B cell (primary cell): ENCODE data around the gene TAF1C. TPM values are rescaled to one million over a fixed set of nuclear protein-coding genes. Genes with fewer than 3 reads are reported as not detected.

Experiments
- ATAC-seq: fragments of 200-7000 bp; cut with Tn5 transposase; one replicate; pipeline ENCODE4 v1.10.0; 2021; ENCODE audit warnings: low read depth, mild to moderate bottlenecking, moderate number of reproducible peaks, moderate library complexity
- CTCF ChIA-PET: fragments of 350-600 bp; sonication (Branson Sonifier 250); formaldehyde crosslinking; loops from one replicate; lab custom pipeline; 2021; ENCODE audit warnings: antibody characterized with exemption, inconsistent platforms; lab: Charles Lee
- POLR2A ChIA-PET: fragments of 350-600 bp; sonication (Branson Sonifier 250); formaldehyde crosslinking; loops from one replicate; lab custom pipeline; 2021; ENCODE audit warnings: antibody characterized with exemption; lab: Charles Lee
- DNase-seq: peaks from one replicate; pipeline ENCODE4 v3.0.0; 2013
- H2AFZ ChIP-seq: 2 replicates; pipeline ENCODE4 v1.6.1; 2012; ENCODE audit warnings: mild to moderate bottlenecking, low read depth, low read length; ENCODE audit not compliant: insufficient read depth, poor library complexity, severe bottlenecking
- H3K27ac ChIP-seq, 2 donors: 1 replicate in 1 of 2; 2 replicates in 1 of 2; pipeline ENCODE4 v1.5.1; 2012 to 2013; ENCODE audit warnings: low read length in 2 of 2, mild to moderate bottlenecking in 2 of 2, moderate library complexity in 1 of 2
- H3K27me3 ChIP-seq, 4 experiments: fragments of 200-600 bp in 1 of 4; sonication (generic) in 1 of 4; replicated peaks in 1 of 4; 1 replicate in 2 of 4; 2 replicates in 2 of 4; pipeline versions ENCODE4 v1.6.1 to v1.7.0; 2013 to 2016; ENCODE audit warnings: low read length in 3 of 4, mild to moderate bottlenecking in 2 of 4, mixed read lengths in 1 of 4, moderate library complexity in 1 of 4; ENCODE audit not compliant: insufficient read depth in 4 of 4, control insufficient read depth in 3 of 4; ENCODE audit errors: control extremely low read depth in 1 of 4
- H3K36me3 ChIP-seq, 2 experiments: replicated peaks in 1 of 2; 1 replicate in 1 of 2; 2 replicates in 1 of 2; pipeline versions ENCODE4 v1.6.1 to v1.7.1; 2013; ENCODE audit warnings: low read length in 1 of 2; ENCODE audit not compliant: insufficient read depth in 2 of 2, control insufficient read depth in 1 of 2; ENCODE audit errors: control extremely low read depth in 1 of 2, extremely low read depth in 1 of 2
- H3K4me1 ChIP-seq, 2 donors: fragments of 200-600 bp in 1 of 2; sonication (generic) in 1 of 2; 1 replicate in 1 of 2; 2 replicates in 1 of 2; pipeline versions ENCODE4 v1.5.1 to v1.6.1; 2013 to 2017; ENCODE audit warnings: low read length in 2 of 2; ENCODE audit not compliant: control insufficient read depth in 2 of 2, insufficient read depth in 2 of 2
- H3K4me2 ChIP-seq: replicated peaks from 2 replicates; pipeline ENCODE3; 2012; ENCODE audit warnings: mild to moderate bottlenecking, low read depth, low read length; ENCODE audit not compliant: poor library complexity, severe bottlenecking
- H3K4me3 ChIP-seq, 5 experiments: fragments of 200-600 bp in 1 of 5; sonication (generic) in 1 of 5; 1 replicate in 3 of 5; 2 replicates in 2 of 5; pipeline versions ENCODE4 v1.5.1 to v1.7.0; 2011 to 2016; ENCODE audit warnings: low read length in 4 of 5, mild to moderate bottlenecking in 4 of 5, low read depth in 2 of 5, control low read depth in 1 of 5, moderate library complexity in 1 of 5; ENCODE audit not compliant: insufficient read depth in 1 of 5; ENCODE audit errors: control extremely low read depth in 1 of 5, extremely low read depth in 1 of 5
- H3K79me2 ChIP-seq: fragments of 200-600 bp; sonication (generic); one replicate; pipeline ENCODE4 v1.6.0; 2016; ENCODE audit warnings: low read length; ENCODE audit not compliant: control insufficient read depth, insufficient read depth
- H3K9ac ChIP-seq: fragments of 200-600 bp; sonication (generic); 2 replicates; pipeline ENCODE4 v1.6.1; 2017; ENCODE audit warnings: mild to moderate bottlenecking, low read length, moderate library complexity
- H3K9me3 ChIP-seq, 3 donors: one replicate each; pipeline versions ENCODE4 v1.6.1 to v1.7.1; 2013; ENCODE audit warnings: low read length in 2 of 3; ENCODE audit not compliant: control insufficient read depth in 2 of 3, insufficient read depth in 1 of 3; ENCODE audit errors: control extremely low read depth in 1 of 3
- H4K20me1 ChIP-seq: 2 replicates; pipeline ENCODE4 v1.6.0; 2012; ENCODE audit warnings: mild to moderate bottlenecking, low read length; ENCODE audit not compliant: insufficient read depth, control insufficient read depth, poor library complexity, severe bottlenecking
- H3K27ac Mint-ChIP-seq: one replicate; pipeline ENCODE4 v1.8.0; 2021; ENCODE audit warnings: mixed read lengths
- H3K27me3 Mint-ChIP-seq: one replicate; pipeline ENCODE4 v1.8.0; 2021; ENCODE audit warnings: mixed read lengths
- H3K4me1 Mint-ChIP-seq: one replicate; pipeline ENCODE4 v1.8.0; 2021; ENCODE audit warnings: mixed read lengths
- H3K4me3 Mint-ChIP-seq: one replicate; pipeline ENCODE4 v1.8.0; 2021; ENCODE audit warnings: mixed read lengths
- H3K9me3 Mint-ChIP-seq: one replicate; pipeline ENCODE4 v1.8.0; 2022; ENCODE audit warnings: mixed read lengths; ENCODE audit not compliant: insufficient read depth
- EZH2 ChIP-seq: IDR thresholded peaks from 2 replicates; pipeline ENCODE4 v1.6.1; 2012; ENCODE audit warnings: borderline replicate concordance, low read depth, mild to moderate bottlenecking, moderate library complexity, low read length; ENCODE audit not compliant: insufficient read depth, poor library complexity, severe bottlenecking
- WGBS: methylation state at CpG from one replicate; pipeline ENCODE4 v1.1.5; 2013; ENCODE audit warnings: missing lambda C conversion rate; ENCODE audit not compliant: insufficient coverage; 5-methylcytosine and 5-hydroxymethylcytosine counted together
- intact Hi-C: fragments of 100-400 bp; cut with micrococcal nuclease; formaldehyde crosslinking; loops from one replicate; pipeline ENCODE4 v1.10.0; 2022
- polyA plus RNA-seq: library from polyadenylated mRNA; depleted of rRNA; stranded (reverse); fragments of >200 nt; gene quantifications from 2 replicates; pipeline ENCODE4 v1.2.3, GENCODE V29; 2012
- total RNA-seq, 2 donors: library from RNA; stranded (reverse); fragments of 120-200 nt in 1 of 2; gene quantifications; 1 replicate in 1 of 2; 2 replicates in 1 of 2; pipeline versions ENCODE4 v1.2.3 to v1.2.4, GENCODE V29; 2013 to 2022
- TF ChIP-seq, protein P1 (sequence below): fragments of 200-600 bp; IDR thresholded peaks from one replicate; pipeline ENCODE4 v1.8.0; 2022; ENCODE audit warnings: antibody characterized with exemption, mild to moderate bottlenecking

The TAF1C gene
- total and polyA plus RNA-seq, 2 donors (not counting 1 experiment from before 2014, with no cell fraction given): 115 to 125 TPM

DNA sequence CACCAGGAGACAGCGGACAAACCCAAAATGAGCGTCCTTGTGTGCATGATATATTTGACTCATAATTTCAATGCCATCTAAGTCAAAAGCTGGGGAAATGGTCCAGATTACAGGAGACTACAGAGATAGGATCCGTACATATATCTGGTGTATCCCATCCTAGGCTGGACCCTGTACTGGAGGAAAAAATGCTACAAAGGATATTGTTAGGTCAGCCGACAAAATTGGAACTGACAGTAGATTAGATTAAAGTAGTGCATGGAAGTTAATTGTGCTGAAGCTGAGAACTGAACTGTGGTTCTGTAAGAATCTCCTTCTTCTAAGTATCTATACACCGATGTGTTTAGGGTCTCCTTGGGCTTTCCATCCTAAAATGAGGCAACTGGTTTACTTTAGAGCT lies 28.7 kb upstream of the TAF1C start:
- ChIA-PET POLR2A (no interaction called here), CTCF (no interaction called here)
- 94% methylated on average over 2 of the region's 5 CpGs for WGBS
- Histone ChIP-seq H3K27ac (no peak overlapping the region), H3K9me3 (no peaks in the 10 kb centered on the region), H4K20me1 (no peaks in the 10 kb centered on the region), H3K79me2 (no peaks in the 10 kb centered on the region), H3K4me3 (no peak overlapping the region), H3K36me3 (no peaks in the 10 kb centered on the region), H3K27me3 (no peaks in the 10 kb centered on the region), H2AFZ (no peak overlapping the region), H3K4me1 (no peaks in the 10 kb centered on the region), H3K4me2 (no peak overlapping the region), H3K9ac (no peak overlapping the region)
- Mint-ChIP-seq H3K9me3 (no peaks in the 10 kb centered on the region), H3K4me1 (no peaks in the 10 kb centered on the region), H3K4me3 (no peak overlapping the region), H3K27ac (no peak overlapping the region), H3K27me3 (peaks cover 14% of the 10 kb centered on the region)
- ATAC-seq (no peak), DNase-seq (no peak)
- intact Hi-C loops: no loop called here
- TF ChIP-seq, protein P1, sequence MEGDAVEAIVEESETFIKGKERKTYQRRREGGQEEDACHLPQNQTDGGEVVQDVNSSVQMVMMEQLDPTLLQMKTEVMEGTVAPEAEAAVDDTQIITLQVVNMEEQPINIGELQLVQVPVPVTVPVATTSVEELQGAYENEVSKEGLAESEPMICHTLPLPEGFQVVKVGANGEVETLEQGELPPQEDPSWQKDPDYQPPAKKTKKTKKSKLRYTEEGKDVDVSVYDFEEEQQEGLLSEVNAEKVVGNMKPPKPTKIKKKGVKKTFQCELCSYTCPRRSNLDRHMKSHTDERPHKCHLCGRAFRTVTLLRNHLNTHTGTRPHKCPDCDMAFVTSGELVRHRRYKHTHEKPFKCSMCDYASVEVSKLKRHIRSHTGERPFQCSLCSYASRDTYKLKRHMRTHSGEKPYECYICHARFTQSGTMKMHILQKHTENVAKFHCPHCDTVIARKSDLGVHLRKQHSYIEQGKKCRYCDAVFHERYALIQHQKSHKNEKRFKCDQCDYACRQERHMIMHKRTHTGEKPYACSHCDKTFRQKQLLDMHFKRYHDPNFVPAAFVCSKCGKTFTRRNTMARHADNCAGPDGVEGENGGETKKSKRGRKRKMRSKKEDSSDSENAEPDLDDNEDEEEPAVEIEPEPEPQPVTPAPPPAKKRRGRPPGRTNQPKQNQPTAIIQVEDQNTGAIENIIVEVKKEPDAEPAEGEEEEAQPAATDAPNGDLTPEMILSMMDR: no peak

DNA sequence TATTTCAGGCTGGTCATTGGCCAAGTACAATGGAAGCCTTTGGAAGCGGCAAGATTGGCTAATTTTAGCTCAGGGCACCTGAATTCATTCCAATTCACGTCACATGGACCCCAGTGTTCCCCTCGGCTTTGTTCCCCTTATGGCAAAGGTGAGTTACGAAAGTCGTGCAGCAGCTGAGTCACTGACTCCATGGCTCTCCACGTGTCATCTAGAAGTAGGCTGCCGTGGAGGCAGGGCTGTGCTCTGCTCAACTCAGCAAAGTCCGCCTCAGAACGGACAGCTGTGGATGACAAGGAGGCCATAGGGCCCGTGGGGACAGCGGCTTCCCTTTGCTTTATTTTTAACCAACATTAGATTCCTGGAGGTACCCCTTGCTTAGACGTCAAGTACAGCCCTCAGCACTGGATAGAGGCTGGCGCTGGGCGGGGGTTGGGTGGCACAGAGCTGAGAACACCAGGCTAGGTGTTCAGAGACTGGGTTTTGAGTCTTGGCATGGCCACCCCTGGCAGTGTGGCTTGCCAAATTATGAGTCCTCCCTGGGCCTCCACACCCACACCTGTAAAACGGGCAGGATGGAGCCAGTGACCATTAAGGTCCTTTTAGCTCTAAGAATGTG lies 27.7 kb upstream of the TAF1C start:
- Histone ChIP-seq H2AFZ (no peak overlapping the region), H3K79me2 (no peaks in the 10 kb centered on the region), H4K20me1 (no peaks in the 10 kb centered on the region), H3K27ac (no peak overlapping the region), H3K4me2 (no peak overlapping the region), H3K4me1 (no peaks in the 10 kb centered on the region), H3K27me3 (no peaks in the 10 kb centered on the region), H3K9ac (no peak overlapping the region), H3K36me3 (no peaks in the 10 kb centered on the region), H3K9me3 (peaks cover 0 to 3% (median 0%) of the 10 kb centered on the region in 3 donors), H3K4me3 (no peak overlapping the region)
- ChIA-PET CTCF (no interaction called here), POLR2A (no interaction called here)
- DNase-seq (no peak), ATAC-seq (no peak)
- intact Hi-C loops: no loop called here
- no peaks in the 10 kb centered on the region for H3K9me3 Mint-ChIP-seq
- H3K4me3 Mint-ChIP-seq: no peak overlapping the region
- no peak overlapping the region for H3K27ac Mint-ChIP-seq
- H3K27me3 Mint-ChIP-seq: peaks cover 14% of the 10 kb centered on the region
- TF ChIP-seq, protein P1: no peak
- no peak for TF ChIP-seq EZH2
- no peaks in the 10 kb centered on the region for H3K4me1 Mint-ChIP-seq
- 84% methylated on average over 11 of the region's 15 CpGs for WGBS
